K562 (cell line): ENCODE data around the gene POLD2. TPM values are rescaled to one million over a fixed set of nuclear protein-coding genes. Genes with fewer than 3 reads are reported as not detected.

Experiments
- CBX2 ChIP-seq: fragments of 200-600 bp; sonication (generic); IDR thresholded peaks from one replicate; pipeline ENCODE4 v1.6.1; 2012; ENCODE audit warnings: mild to moderate bottlenecking, low read length, inconsistent platforms; ENCODE audit not compliant: insufficient read depth, poor library complexity, severe bottlenecking
- CREB3L1 ChIP-seq: fragments of 450-650 bp; IDR thresholded peaks from 2 replicates; pipeline ENCODE4 v1.6.1; 2014; ENCODE audit warnings: low read depth, mild to moderate bottlenecking, moderate library complexity, borderline replicate concordance
- DPF2 ChIP-seq: fragments of 450-650 bp; IDR thresholded peaks from 2 replicates; pipeline ENCODE4 v1.6.1; 2016
- MEIS2 ChIP-seq: fragments of 450-650 bp; IDR thresholded peaks from 2 replicates; pipeline ENCODE4 v1.6.1; 2014; ENCODE audit warnings: mild to moderate bottlenecking; ENCODE audit not compliant: partially characterized antibody
- NCOA4 ChIP-seq: fragments of 450-650 bp; IDR thresholded peaks from 2 replicates; pipeline ENCODE4 v1.6.1; 2018; ENCODE audit warnings: mild to moderate bottlenecking; ENCODE audit not compliant: partially characterized antibody
- NR3C1 ChIP-seq: sonication (generic); formaldehyde crosslinking; IDR thresholded peaks from 2 replicates; pipeline ENCODE4 v1.8.1; 2022; ENCODE audit warnings: missing genetic modification reagents
- PRMT5 ChIP-seq: sonication (generic); formaldehyde crosslinking; IDR thresholded peaks from 2 replicates; pipeline ENCODE4 v1.5.0; 2020; ENCODE audit warnings: missing genetic modification reagents
- RB1 ChIP-seq: fragments of 450-650 bp; IDR thresholded peaks from 2 replicates; pipeline ENCODE4 v1.6.1; 2017; ENCODE audit warnings: low read depth, mild to moderate bottlenecking
- SP2 ChIP-seq: IDR thresholded peaks from 2 replicates; pipeline ENCODE4 v1.6.1; 2011; ENCODE audit warnings: mild to moderate bottlenecking, low read depth, low read length, moderate library complexity; ENCODE audit not compliant: poor library complexity, severe bottlenecking; ENCODE audit errors: extremely low read depth
- TARDBP ChIP-seq: fragments of 450-650 bp; IDR thresholded peaks from 2 replicates; pipeline ENCODE4 v1.6.1; 2016
- ZKSCAN1 ChIP-seq: fragments of 150-350 bp; IDR thresholded peaks from 2 replicates; pipeline ENCODE4 v1.6.1; 2016; ENCODE audit warnings: low read depth, low read length
- ZNF12 ChIP-seq: sonication (generic); formaldehyde crosslinking; IDR thresholded peaks from 2 replicates; pipeline ENCODE4 v1.4.0; 2020; ENCODE audit warnings: mild to moderate bottlenecking, missing genetic modification reagents
- ZNF274 ChIP-seq: IDR thresholded peaks from 2 replicates; pipeline ENCODE4 v1.6.1; 2011; ENCODE audit warnings: low read depth, mild to moderate bottlenecking, low read length, moderate library complexity, borderline replicate concordance
- ZNF778 ChIP-seq: fragments of 450-650 bp; formaldehyde crosslinking; IDR thresholded peaks from 2 replicates; pipeline ENCODE4 v1.4.0; 2020; ENCODE audit warnings: mild to moderate bottlenecking, moderate library complexity
- polyA plus RNA-seq, 8 experiments: library from polyadenylated mRNA; depleted of rRNA in 4 of 8; stranded (reverse) in 5 of 8; unstranded in 3 of 8; fragments of >200 nt; fragmentation: Nextera tagmentation in 2 of 8; fragmentation: Illumina TruSeq in 1 of 8; extraction: Ambion mirVana in 2 of 8; extraction: Trizol in 1 of 8; gene quantifications; 2 replicates each; pipeline versions ENCODE4 v1.2.1 to v1.2.3, GENCODE V29; 2011 to 2014; ENCODE audit warnings: inconsistent platforms in 1 of 8, missing spikeins in 1 of 8
- total RNA-seq, 7 experiments: library from RNA; depleted of rRNA in 6 of 7; stranded (reverse); fragments of >200 nt in 6 of 7; fragmentation: Illumina TruSeq in 2 of 7; extraction: Trizol in 2 of 7; gene quantifications; 2 replicates each; pipeline versions ENCODE4 v1.2.1 to v1.2.3, GENCODE V29; 2011 to 2021; ENCODE audit warnings: low replicate concordance in 1 of 7
- TF ChIP-seq, protein P1 (sequence below): sonication (generic); formaldehyde crosslinking; IDR thresholded peaks from 2 replicates; pipeline ENCODE4 v1.8.1; 2023; ENCODE audit warnings: missing genetic modification reagents, mild to moderate bottlenecking, borderline replicate concordance
- TF ChIP-seq, protein P2 (sequence below): fragments of 250-450 bp; sonication (Bioruptor Pico); IDR thresholded peaks from 2 replicates; pipeline ENCODE4 v1.9.0; 2021; ENCODE audit warnings: mild to moderate bottlenecking
- TF ChIP-seq, protein P3 (sequence below): fragments of 250-450 bp; sonication (Bioruptor Pico); IDR thresholded peaks from 2 replicates; pipeline ENCODE4 v1.4.0; 2020

The POLD2 gene
- total and polyA plus RNA-seq, 9 of the 15 experiments (the other 6 are each of a cell fraction or from before 2014, with no cell fraction given): 29.7 to 259 (median 225) TPM

GRCh38 chr7:44081266-44081748 is 42.0 kb downstream of the POLD2 start (continued):
- TF ChIP-seq, protein P1, sequence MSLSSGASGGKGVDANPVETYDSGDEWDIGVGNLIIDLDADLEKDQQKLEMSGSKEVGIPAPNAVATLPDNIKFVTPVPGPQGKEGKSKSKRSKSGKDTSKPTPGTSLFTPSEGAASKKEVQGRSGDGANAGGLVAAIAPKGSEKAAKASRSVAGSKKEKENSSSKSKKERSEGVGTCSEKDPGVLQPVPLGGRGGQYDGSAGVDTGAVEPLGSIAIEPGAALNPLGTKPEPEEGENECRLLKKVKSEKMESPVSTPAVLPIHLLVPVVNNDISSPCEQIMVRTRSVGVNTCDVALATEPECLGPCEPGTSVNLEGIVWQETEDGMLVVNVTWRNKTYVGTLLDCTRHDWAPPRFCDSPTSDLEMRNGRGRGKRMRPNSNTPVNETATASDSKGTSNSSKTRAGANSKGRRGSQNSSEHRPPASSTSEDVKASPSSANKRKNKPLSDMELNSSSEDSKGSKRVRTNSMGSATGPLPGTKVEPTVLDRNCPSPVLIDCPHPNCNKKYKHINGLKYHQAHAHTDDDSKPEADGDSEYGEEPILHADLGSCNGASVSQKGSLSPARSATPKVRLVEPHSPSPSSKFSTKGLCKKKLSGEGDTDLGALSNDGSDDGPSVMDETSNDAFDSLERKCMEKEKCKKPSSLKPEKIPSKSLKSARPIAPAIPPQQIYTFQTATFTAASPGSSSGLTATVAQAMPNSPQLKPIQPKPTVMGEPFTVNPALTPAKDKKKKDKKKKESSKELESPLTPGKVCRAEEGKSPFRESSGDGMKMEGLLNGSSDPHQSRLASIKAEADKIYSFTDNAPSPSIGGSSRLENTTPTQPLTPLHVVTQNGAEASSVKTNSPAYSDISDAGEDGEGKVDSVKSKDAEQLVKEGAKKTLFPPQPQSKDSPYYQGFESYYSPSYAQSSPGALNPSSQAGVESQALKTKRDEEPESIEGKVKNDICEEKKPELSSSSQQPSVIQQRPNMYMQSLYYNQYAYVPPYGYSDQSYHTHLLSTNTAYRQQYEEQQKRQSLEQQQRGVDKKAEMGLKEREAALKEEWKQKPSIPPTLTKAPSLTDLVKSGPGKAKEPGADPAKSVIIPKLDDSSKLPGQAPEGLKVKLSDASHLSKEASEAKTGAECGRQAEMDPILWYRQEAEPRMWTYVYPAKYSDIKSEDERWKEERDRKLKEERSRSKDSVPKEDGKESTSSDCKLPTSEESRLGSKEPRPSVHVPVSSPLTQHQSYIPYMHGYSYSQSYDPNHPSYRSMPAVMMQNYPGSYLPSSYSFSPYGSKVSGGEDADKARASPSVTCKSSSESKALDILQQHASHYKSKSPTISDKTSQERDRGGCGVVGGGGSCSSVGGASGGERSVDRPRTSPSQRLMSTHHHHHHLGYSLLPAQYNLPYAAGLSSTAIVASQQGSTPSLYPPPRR (CRISPR knock-in tag): 0 out of 2 replicates have a peak, but pooled peaks have one; percentile 62
- TF ChIP-seq ZNF778 (CRISPR knock-in tag) (no peak), DPF2 (peak; percentile 87), RB1 (no peak), ZNF274 (no peak), ZKSCAN1 (no peak), ZNF12 (CRISPR knock-in tag) (no peak), MEIS2 (no peak), PRMT5 (CRISPR knock-in tag) (no peak), SP2 (no peak), CREB3L1 (peak; percentile 71; the same call in 1 of the 2 replicates), TARDBP (peak; percentile 86), CBX2 (no peak), NCOA4 (no peak), NR3C1 (CRISPR knock-in tag) (no peak)
- TF ChIP-seq, protein P2, sequence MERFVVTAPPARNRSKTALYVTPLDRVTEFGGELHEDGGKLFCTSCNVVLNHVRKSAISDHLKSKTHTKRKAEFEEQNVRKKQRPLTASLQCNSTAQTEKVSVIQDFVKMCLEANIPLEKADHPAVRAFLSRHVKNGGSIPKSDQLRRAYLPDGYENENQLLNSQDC (CRISPR knock-in tag): no peak
- TF ChIP-seq, protein P3, sequence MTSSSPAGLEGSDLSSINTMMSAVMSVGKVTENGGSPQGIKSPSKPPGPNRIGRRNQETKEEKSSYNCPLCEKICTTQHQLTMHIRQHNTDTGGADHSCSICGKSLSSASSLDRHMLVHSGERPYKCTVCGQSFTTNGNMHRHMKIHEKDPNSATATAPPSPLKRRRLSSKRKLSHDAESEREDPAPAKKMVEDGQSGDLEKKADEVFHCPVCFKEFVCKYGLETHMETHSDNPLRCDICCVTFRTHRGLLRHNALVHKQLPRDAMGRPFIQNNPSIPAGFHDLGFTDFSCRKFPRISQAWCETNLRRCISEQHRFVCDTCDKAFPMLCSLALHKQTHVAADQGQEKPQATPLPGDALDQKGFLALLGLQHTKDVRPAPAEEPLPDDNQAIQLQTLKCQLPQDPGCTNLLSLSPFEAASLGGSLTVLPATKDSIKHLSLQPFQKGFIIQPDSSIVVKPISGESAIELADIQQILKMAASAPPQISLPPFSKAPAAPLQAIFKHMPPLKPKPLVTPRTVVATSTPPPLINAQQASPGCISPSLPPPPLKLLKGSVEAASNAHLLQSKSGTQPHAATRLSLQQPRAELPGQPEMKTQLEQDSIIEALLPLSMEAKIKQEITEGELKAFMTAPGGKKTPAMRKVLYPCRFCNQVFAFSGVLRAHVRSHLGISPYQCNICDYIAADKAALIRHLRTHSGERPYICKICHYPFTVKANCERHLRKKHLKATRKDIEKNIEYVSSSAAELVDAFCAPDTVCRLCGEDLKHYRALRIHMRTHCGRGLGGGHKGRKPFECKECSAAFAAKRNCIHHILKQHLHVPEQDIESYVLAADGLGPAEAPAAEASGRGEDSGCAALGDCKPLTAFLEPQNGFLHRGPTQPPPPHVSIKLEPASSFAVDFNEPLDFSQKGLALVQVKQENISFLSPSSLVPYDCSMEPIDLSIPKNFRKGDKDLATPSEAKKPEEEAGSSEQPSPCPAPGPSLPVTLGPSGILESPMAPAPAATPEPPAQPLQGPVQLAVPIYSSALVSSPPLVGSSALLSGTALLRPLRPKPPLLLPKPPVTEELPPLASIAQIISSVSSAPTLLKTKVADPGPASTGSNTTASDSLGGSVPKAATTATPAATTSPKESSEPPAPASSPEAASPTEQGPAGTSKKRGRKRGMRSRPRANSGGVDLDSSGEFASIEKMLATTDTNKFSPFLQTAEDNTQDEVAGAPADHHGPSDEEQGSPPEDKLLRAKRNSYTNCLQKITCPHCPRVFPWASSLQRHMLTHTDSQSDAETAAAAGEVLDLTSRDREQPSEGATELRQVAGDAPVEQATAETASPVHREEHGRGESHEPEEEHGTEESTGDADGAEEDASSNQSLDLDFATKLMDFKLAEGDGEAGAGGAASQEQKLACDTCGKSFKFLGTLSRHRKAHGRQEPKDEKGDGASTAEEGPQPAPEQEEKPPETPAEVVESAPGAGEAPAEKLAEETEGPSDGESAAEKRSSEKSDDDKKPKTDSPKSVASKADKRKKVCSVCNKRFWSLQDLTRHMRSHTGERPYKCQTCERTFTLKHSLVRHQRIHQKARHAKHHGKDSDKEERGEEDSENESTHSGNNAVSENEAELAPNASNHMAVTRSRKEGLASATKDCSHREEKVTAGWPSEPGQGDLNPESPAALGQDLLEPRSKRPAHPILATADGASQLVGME (CRISPR knock-in tag): no peak
